ENCODE measurements around the gene ARGLU1. TPM values are rescaled to one million over a fixed set of nuclear protein-coding genes. Genes with fewer than 3 reads are reported as not detected.

The ARGLU1 gene
- total RNA-seq, 1 donor from 2014 or later, result 142 TPM

DNA sequence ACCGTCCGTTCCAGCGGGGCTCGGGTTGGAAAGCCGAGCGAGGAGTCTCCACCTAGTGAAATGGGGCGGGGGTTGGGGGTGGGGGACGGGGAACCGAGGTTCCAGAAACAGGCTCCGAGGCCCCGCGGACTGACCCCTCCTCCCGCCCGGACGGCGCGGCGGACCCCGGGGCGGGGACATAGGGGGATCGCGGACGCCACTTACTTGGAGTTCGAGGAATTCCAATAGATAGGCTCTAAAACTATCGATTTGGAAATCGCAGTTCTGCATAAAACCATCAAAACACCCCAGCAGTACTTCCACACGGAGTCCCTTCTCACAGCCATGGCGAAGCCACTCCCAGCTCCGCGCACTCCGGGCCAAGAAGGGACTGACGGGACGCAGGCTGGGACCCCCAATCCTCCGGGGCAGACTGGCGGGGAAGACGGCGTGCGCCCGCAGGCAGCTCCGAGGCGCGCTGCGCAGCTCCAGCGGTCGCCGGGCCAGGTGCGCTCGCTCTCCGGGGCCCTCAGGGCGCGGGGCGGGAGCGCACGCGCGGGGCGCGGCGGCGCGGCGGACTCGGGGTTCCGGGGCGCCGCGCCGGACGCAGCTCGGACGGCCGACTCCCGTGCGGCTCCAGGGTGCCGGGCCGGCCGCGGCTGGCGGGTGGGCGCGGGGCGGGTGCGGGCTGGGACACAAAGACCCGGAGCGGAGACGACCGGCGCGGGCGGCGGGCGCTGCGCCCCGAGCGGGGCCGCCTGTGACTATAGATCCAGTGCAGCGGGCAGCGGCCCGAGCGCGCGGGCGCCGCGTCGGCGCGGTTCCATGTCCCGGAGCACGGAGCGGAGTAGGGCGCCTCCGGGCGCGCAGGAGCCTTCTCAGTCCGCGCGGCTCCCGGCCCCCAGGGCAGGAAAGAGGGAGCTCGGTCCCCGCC is 33.0 kb downstream of the ARGLU1 start:
- H3K4me1 Mint-ChIP-seq, result peaks cover 46% of the 10 kb centered on the region
- H3K27me3 Mint-ChIP-seq (ENCODE audit: low read depth), result peaks cover 13% of the 10 kb centered on the region
- H3K36me3 Mint-ChIP-seq (ENCODE audit: low read depth), result peaks cover 10% of the 10 kb centered on the region
- no peak for DNase-seq (ENCODE audit: low read depth, low spot score)
- peak overlapping the region; percentile 97 for H3K27ac Mint-ChIP-seq (ENCODE audit: unreplicated experiment)
- peak overlapping the region; percentile 93 for H3K4me3 Mint-ChIP-seq
- no peaks in the 10 kb centered on the region for H3K9me3 Mint-ChIP-seq
- TF ChIP-seq CTCF (conservative IDR thresholded peaks at IDR 0.05), result no peak

DNA sequence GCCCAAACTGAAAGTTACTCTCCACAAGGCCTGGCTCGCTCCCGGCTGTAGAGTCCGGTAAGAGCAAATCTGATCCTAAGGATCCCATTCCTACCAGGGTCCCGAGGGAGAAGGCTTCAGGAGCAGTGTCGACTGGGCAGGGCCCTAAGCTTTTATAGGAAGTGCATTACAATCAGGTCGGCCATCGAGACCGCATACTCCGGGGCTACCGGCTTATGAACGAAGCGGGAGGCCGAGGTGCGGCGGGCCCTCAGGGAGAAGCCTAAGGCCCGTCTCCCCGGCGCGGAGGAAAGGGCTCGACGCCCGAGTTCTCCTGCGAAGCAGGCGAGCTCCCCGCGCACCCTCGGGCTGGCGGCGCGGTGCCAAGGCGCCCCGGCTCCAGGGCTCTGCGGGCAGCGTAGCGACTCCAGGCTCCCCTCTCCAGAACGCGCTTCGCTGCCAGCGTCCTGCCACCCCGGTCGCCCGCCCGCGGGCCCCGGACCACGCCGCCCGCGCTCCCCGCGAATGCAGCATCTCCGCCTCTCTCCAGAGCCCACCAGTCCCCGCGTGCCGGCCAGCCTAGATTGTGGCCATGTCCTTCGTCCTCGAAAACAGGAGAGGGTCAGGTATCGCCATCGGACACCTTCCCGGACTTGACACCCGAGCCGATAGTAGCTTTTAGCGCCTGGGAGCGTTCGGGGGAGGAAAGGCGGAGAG is 33.8 kb downstream of the ARGLU1 start:
- peak overlapping the region; percentile 97 for H3K27ac Mint-ChIP-seq (ENCODE audit: unreplicated experiment)
- H3K27me3 Mint-ChIP-seq (ENCODE audit: low read depth), result peaks cover 13% of the 10 kb centered on the region
- DNase-seq (ENCODE audit: low read depth, low spot score), result peak; percentile 33
- H3K36me3 Mint-ChIP-seq (ENCODE audit: low read depth), result peaks cover 10% of the 10 kb centered on the region
- TF ChIP-seq CTCF (conservative IDR thresholded peaks at IDR 0.05), result peak; percentile 23
- peak overlapping the region; percentile 96 for H3K4me3 Mint-ChIP-seq
- H3K4me1 Mint-ChIP-seq, result peaks cover 54% of the 10 kb centered on the region
- no peaks in the 10 kb centered on the region for H3K9me3 Mint-ChIP-seq

DNA sequence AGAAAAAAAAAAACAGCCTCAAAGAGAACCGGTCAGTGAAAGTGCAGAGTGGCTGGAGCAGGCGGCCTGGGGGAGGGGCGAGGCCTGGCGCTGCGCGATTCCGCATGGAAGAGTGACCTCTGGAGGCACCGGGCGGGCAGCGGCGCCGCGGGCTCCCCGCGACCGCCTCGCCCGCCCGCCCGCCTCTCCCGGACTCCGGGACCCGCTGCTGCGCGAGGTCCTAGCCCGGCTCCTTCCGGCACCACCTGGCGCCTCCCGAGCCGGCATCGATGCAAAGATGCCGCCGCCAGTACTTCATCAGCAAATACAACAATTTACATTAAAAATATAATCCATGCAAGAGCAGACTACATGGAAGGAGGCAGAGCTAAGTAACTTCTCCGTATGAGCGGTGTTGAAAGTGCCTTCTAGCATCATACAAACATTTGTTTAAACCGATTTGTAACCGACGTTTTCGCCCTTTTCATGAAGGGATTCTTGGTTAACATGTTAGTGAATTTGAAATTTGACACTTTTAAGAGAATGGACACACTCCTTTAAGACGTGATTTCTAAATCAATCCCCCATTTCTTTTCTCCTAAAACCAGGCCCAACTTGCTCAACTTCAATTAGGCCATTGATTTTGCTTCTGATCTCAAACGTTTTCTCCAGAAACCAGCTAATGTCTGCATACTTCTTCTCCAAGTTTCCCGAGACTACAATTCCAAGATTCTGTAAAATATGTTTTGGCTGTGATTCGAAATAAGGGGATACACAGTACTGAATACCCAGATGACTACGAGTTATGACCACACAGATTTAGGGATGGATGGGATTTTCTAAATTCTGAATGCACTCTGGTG is 34.6 kb downstream of the ARGLU1 start:
- Mint-ChIP-seq H3K4me3 (peak overlapping the region; percentile 96), H3K27me3 (ENCODE audit: low read depth) (peaks cover 13% of the 10 kb centered on the region), H3K4me1 (peaks cover 61% of the 10 kb centered on the region), H3K27ac (ENCODE audit: unreplicated experiment) (peak overlapping the region; percentile 82), H3K36me3 (ENCODE audit: low read depth) (peaks cover 10% of the 10 kb centered on the region), H3K9me3 (no peaks in the 10 kb centered on the region)
- peak; percentile 81 for DNase-seq (ENCODE audit: low read depth, low spot score)
- peak; percentile 69 for TF ChIP-seq CTCF (conservative IDR thresholded peaks at IDR 0.05)

GRCh38 chr13:106532111-106532929 is 35.6 kb downstream of the ARGLU1 start:
- peaks cover 10% of the 10 kb centered on the region for H3K36me3 Mint-ChIP-seq (ENCODE audit: low read depth)
- no peak for DNase-seq (ENCODE audit: low read depth, low spot score)
- H3K27me3 Mint-ChIP-seq (ENCODE audit: low read depth), result peaks cover 13% of the 10 kb centered on the region
- H3K4me3 Mint-ChIP-seq, result peak overlapping the region; percentile 96
- peaks cover 68% of the 10 kb centered on the region for H3K4me1 Mint-ChIP-seq
- H3K9me3 Mint-ChIP-seq, result no peaks in the 10 kb centered on the region
- peak overlapping the region; percentile 82 for H3K27ac Mint-ChIP-seq (ENCODE audit: unreplicated experiment)
- TF ChIP-seq CTCF (conservative IDR thresholded peaks at IDR 0.05), result no peak

Data from neural crest cell (in vitro differentiated cells).